Astrocyte of the cerebellum (primary cell): ENCODE measurements around the gene WWOX.

ENCODE experiments used
- DNase-seq: peaks from one replicate; pipeline ENCODE4 v3.0.0-alpha.2; 2011; ENCODE audit warnings: low read depth
- H3K4me3 ChIP-seq: 2 replicates; pipeline ENCODE4 v1.5.1; 2011; ENCODE audit warnings: mild to moderate bottlenecking, low read depth, low read length, moderate library complexity
- in situ Hi-C: cut with HindIII; loops from 2 replicates; pipeline ENCODE4 v1.10.0; 2017; ENCODE audit warnings: low sequenced_read_pairs
- TF ChIP-seq, protein P1 (sequence below): IDR thresholded peaks from 2 replicates; pipeline ENCODE4 v1.5.1; 2012; ENCODE audit warnings: low read length, low read depth, moderate library complexity, mild to moderate bottlenecking; ENCODE audit errors: missing control alignments

The WWOX gene

DNA sequence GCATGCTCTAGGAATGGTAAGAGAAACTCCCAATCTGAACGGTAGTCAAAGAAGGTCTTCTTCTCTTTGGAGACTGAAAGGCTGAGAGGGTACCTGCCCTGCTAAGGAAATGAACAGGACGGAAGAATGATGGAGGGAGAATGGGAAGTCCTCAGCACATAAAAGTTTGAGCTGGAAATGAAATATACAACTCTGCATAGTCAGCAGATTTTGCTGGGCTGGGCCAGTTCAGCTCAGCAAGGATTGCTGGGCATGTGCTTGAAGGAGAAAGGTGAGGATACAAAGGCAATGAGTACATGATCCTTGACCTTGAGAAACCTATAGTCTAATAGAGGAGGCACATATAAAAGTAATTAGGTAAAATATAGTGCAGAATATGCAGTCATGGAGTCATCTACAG, 831.8 kb downstream of the WWOX start:
- in situ Hi-C loops, result no loop called here
- H3K4me3 ChIP-seq, result no peak overlapping the region
- DNase-seq, result no peak
- TF ChIP-seq, protein P1, sequence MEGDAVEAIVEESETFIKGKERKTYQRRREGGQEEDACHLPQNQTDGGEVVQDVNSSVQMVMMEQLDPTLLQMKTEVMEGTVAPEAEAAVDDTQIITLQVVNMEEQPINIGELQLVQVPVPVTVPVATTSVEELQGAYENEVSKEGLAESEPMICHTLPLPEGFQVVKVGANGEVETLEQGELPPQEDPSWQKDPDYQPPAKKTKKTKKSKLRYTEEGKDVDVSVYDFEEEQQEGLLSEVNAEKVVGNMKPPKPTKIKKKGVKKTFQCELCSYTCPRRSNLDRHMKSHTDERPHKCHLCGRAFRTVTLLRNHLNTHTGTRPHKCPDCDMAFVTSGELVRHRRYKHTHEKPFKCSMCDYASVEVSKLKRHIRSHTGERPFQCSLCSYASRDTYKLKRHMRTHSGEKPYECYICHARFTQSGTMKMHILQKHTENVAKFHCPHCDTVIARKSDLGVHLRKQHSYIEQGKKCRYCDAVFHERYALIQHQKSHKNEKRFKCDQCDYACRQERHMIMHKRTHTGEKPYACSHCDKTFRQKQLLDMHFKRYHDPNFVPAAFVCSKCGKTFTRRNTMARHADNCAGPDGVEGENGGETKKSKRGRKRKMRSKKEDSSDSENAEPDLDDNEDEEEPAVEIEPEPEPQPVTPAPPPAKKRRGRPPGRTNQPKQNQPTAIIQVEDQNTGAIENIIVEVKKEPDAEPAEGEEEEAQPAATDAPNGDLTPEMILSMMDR, result no peak

DNA sequence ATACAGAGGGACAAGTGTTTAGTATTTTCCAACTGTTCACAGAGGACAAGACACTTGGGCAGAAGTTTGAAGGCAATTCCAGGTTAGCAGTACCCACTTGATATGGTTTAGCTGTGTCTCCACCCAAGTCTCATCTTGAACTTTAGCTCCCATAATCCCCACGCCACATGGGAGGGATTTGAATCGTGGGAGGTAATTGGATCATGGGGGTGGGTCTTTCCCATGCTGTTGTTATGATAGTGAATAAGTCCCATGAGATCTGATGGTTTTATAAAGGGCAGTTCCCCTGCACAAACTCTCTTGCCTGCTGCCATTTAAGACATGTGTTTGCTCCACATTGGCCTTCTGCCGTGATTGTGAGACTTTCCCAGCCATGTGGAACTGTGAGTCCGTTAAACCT, 832.2 kb downstream of the WWOX start:
- in situ Hi-C loops, result no loop called here
- DNase-seq, result no peak

DNA sequence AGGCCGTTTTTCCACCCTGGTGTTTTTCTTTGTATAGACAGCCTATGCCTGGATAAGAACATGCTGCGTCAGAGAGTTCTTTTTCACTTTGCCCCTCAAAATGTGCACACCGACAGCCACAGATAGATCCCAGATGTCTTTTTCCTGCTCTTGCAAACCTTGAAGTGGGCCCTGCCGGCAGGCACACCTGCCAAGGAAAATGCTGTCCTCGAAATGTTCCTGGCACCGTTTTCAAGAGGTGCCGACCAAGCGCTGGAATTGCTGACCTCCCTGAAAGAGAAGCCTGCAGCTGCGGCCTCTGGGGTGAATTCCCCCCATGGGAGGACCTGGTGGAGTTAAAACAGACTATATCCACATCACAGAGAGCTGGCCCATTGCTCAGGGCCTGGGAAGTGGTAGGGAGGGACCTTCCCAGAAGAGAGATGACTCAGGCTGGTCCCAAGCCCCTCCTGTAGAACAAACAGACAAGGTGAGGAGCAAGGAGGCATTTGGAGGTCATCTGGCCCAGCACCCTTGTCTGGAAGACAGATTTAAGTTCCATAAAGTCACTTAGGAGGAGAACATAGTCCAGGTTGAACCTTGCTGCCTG, 833.0 kb downstream of the WWOX start:
- no peak for DNase-seq
- in situ Hi-C loops, result no loop called here
- TF ChIP-seq, protein P1, result no peak
- H3K4me3 ChIP-seq, result no peak overlapping the region

More for the DNA sequence above, 832.2 kb downstream of the WWOX start:
- no peak overlapping the region for H3K4me3 ChIP-seq
- TF ChIP-seq, protein P1, result no peak

- TF ChIP-seq, protein P1, result no peak
- DNase-seq, result no peak
- in situ Hi-C loops, result no loop called here
- no peak overlapping the region for H3K4me3 ChIP-seq
Measured at GRCh38 chr16:78936060-78936459, 836.6 kb downstream of the WWOX start.

- in situ Hi-C loops, result no loop called here
- no peak overlapping the region for H3K4me3 ChIP-seq
- TF ChIP-seq, protein P1, result no peak
- DNase-seq, result no peak
Measured at GRCh38 chr16:78939597-78939996, 840.1 kb downstream of the WWOX start.

DNA sequence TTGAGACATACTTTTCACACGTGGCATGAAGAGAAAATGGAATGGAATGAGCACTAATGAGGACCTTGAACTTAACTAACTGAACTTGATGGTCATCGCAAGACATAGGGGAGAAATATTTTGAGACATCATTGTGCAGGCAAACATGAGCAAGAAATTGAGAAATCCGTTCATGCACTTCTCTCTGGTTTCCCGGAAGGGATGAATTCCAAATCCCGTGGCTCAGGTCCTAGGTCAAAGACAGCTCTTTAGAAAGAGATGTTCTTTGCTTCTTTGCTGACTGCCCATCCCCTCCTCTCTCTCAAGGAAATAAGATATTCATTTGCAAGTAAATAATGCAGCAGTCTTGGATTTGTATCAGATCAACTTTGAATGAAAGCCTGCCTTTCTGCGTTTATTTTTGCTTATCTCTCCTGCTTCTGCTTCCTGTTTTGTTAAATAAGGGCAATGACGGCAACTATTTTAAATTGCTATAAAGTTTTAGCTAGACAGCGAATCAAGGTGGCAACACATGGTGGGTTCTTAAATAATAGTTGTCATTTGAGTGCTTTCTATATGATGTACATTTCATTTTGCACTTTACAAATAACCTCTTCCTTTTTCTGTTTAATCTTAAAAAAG, 843.3 kb downstream of the WWOX start:
- TF ChIP-seq, protein P1, result no peak
- in situ Hi-C loops, result no loop called here
- DNase-seq, result no peak
- no peak overlapping the region for H3K4me3 ChIP-seq
